BE2C (cell line): Measurements from ENCODE around the gene VSX1.

Source experiments
- DNase-seq: peaks from one replicate; pipeline ENCODE4 v3.0.0-alpha.2; 2020
- H3K27me3 ChIP-seq: fragments of 250-450 bp; sonication (Bioruptor Pico); 2 replicates; pipeline ENCODE4 v1.5.1; 2020; ENCODE audit warnings: mild to moderate bottlenecking
- H3K36me3 ChIP-seq: fragments of 250-450 bp; sonication (Bioruptor Pico); 2 replicates; pipeline ENCODE4 v1.5.1; 2020; ENCODE audit warnings: mild to moderate bottlenecking
- H3K4me1 ChIP-seq: fragments of 250-450 bp; sonication (Bioruptor Pico); 2 replicates; pipeline ENCODE4 v1.5.1; 2020
- H3K4me3 ChIP-seq: 2 replicates; pipeline ENCODE4 v1.5.1; 2011; ENCODE audit warnings: low read depth, low read length
- H3K9me3 ChIP-seq: fragments of 250-450 bp; sonication (Bioruptor Pico); 2 replicates; pipeline ENCODE4 v1.5.1; 2020
- TF ChIP-seq, protein P1 (sequence below): IDR thresholded peaks from 2 replicates; pipeline ENCODE4 v1.5.1; 2012; ENCODE audit warnings: mild to moderate bottlenecking, low read depth, low read length

Gene VSX1

DNA sequence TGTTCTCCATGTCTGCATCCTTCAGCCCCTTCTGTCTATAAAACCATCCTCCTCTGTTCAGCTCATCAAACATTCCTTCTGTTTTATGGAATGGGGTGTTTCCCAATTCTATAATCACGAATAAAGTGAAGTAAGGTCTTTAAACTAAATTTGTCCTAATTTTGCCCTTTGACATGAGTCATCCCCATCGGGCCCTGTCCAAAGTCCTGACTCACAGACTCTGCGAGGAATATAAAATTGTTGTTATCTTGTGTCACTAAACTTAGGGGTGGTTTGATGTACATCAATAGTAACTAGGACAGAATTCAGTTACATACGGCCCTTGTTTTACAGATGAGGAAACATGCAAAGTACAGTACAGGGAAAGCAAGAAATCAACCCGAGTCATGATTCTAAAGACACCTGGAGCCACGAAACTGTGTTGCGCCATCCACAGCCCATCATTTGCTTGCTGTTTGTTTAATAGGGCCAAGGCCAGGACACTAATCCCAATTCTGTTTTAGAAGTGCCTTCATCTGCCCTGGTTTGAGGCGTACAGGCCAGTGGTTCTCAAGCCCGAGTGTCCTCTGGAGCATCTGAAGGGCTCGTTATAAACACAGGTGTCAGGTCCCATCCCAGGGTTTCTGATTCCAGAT, 26.8 kb downstream of the VSX1 start:
- H3K4me1 ChIP-seq, result no peaks in the 10 kb centered on the region
- H3K9me3 ChIP-seq, result no peaks in the 10 kb centered on the region
- DNase-seq, result no peak
- no peaks in the 10 kb centered on the region for H3K36me3 ChIP-seq
- H3K4me3 ChIP-seq, result no peak overlapping the region
- TF ChIP-seq, protein P1, sequence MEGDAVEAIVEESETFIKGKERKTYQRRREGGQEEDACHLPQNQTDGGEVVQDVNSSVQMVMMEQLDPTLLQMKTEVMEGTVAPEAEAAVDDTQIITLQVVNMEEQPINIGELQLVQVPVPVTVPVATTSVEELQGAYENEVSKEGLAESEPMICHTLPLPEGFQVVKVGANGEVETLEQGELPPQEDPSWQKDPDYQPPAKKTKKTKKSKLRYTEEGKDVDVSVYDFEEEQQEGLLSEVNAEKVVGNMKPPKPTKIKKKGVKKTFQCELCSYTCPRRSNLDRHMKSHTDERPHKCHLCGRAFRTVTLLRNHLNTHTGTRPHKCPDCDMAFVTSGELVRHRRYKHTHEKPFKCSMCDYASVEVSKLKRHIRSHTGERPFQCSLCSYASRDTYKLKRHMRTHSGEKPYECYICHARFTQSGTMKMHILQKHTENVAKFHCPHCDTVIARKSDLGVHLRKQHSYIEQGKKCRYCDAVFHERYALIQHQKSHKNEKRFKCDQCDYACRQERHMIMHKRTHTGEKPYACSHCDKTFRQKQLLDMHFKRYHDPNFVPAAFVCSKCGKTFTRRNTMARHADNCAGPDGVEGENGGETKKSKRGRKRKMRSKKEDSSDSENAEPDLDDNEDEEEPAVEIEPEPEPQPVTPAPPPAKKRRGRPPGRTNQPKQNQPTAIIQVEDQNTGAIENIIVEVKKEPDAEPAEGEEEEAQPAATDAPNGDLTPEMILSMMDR, result no peak
- H3K27me3 ChIP-seq, result peaks cover 59% of the 10 kb centered on the region

DNA sequence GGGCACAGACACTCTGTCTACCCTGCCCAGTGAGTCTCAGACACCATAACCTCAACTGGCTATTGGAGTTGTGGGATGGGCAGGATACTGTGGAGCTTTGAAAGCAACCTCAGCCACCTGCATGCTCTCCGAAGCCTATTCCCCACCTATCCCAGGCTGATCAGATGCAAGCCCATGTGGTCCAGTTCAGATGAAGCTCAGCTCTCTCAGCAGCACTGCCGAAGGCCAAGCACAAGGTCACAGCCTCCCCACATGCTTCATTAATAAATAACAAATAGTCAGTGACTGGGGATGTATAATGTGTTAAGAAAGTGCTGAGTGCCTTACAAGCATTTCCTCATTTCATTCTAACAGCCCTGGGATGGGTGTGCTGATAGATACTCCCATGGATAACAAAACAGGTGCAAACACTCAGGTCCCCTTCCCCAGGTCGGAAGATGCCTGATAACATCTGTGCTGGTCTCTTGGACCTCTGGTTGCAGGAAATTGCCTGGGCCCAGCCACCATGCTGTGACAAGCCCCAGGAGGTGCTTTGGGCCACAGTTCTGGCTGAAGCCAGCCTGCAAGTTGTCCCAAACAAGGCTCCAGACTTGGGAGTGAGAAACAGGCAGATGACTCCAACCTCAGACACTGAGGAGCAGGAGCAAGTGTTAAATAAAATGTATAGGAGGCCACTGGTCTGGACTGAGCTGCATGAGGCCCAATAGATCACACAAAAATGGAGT, 27.7 kb downstream of the VSX1 start:
- Histone ChIP-seq H3K4me1 (no peaks in the 10 kb centered on the region), H3K27me3 (peaks cover 50% of the 10 kb centered on the region), H3K9me3 (no peaks in the 10 kb centered on the region), H3K4me3 (no peak overlapping the region), H3K36me3 (no peaks in the 10 kb centered on the region)
- TF ChIP-seq, protein P1, result no peak
- no peak for DNase-seq

DNA sequence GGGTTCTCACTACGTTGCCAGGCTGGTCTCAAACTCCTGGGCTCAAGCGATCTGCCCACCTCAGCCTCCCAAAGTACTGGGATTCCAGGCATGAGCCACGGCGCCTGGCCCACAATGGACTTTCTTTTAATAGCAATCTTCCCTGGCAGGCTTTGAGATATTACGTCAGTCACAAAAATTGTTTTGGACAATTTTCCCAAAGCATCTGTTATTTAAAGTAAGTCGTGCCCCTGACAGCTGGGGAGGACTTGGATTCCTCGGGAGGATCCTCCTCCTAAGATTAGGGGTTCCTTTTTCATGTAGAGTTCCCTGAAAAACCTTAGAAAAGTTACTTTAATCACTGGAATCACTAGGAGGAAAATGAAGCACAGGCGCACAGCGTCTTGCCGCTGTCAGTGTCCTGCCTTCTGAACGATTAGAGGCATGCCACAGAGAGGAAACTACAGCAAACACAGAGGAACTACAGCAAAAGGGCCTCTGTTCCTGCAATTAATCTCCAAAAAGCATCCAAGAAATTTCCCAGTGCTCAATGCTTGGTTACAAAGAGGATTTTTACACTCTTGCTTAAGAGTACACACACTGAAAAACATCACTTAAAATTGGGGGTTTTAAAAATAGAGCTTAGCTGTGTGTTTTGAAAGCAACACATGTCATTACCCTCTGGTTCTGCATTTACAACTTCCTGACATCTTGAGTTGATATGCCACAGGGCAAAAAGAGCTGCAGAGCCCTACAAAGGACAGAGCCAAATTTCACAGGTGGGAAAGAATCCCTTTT, 28.5 kb downstream of the VSX1 start:
- TF ChIP-seq, protein P1, result no peak
- no peaks in the 10 kb centered on the region for H3K9me3 ChIP-seq
- H3K4me3 ChIP-seq, result no peak overlapping the region
- no peaks in the 10 kb centered on the region for H3K36me3 ChIP-seq
- DNase-seq, result no peak
- H3K4me1 ChIP-seq, result no peaks in the 10 kb centered on the region
- H3K27me3 ChIP-seq, result peaks cover 42% of the 10 kb centered on the region

DNA sequence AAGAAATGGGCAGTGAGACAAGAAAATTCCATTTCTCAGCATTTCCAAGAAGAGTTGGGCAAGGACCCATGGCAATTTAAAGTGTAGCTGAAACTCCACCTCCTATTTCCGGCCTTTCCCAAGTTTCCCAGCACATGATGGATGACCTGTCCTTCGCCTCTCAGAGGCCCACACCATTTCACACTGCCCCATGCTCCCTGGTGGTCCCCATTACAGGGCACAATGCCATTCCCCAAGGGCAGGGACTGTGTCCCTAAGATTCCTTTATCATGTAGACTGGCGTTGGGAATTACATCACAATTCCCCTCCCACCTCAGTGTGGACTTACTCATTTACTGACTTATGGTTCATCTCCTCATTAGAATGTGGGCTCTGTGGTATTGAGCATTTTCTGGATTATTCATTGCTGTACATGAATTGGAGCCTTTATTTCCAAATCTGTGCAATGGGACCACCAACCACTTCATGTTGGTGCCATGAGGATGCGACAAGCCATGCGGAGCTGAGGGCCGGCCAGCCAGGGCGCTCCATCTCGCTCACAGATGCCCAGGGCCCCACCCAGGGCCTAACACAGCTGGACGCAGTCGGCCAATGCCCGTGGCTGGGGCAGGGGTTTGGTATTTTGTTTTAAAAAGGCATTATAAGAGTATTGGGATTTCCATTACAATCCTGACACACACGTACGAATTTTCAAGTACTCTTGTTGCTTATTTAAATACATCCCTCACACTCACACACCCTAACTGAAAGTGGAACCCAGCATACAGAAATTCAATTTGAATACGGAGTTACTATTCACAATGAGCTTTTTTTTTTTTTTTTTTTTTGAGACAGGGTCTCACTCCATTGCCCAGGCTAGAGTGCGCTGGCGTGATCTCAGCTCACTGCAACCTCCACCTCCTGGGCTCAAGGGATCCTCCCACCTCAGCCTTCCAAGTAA, 29.4 kb downstream of the VSX1 start:
- TF ChIP-seq, protein P1, result no peak

DNA sequence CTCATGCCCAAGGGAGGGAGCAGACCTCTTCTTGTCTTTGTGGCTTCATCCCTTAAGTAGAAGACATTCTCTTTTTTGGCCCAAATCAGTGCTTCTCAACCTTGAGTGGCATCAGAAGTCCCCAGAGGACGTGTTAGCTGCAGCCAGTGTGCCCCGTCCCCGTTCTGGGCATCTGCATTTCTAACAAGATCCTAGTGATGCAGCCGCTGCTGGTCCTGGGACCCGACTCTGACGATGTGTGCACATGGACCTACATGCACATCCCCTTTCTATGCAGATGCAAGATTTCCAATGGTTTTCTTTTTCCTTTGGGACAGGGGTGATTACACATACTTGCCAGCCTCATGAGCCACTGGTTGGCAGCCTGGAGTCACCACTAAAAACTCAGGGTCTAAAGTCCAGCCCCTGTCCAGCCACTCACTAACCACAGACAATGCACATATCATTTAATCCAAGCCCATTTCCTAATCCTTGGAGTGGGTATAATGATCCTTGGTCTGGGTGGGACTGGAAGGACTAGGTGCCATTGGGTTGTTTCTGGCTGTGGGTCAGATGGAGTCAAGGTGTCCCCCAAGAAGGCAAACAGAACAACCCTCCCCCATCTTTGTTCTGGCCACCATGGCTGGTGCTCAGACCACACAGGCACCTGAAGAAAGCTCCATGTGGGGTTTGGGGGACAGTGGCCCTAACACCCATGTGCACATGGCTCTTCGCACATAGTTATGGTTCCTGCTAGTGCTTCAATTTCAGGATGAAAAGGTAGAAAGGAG, 30.4 kb downstream of the VSX1 start:
- no peak for DNase-seq
- peaks cover 34% of the 10 kb centered on the region for H3K27me3 ChIP-seq
- H3K9me3 ChIP-seq, result no peaks in the 10 kb centered on the region
- no peaks in the 10 kb centered on the region for H3K36me3 ChIP-seq
- no peaks in the 10 kb centered on the region for H3K4me1 ChIP-seq
- TF ChIP-seq, protein P1, result no peak
- no peak overlapping the region for H3K4me3 ChIP-seq

More for the DNA sequence above, 29.4 kb downstream of the VSX1 start:
- H3K4me1 ChIP-seq, result no peaks in the 10 kb centered on the region
- H3K9me3 ChIP-seq, result no peaks in the 10 kb centered on the region
- no peak overlapping the region for H3K4me3 ChIP-seq
- H3K36me3 ChIP-seq, result no peaks in the 10 kb centered on the region
- DNase-seq, result no peak
- H3K27me3 ChIP-seq, result peaks cover 34% of the 10 kb centered on the region
